Uterus (tissue), 2 donors: ENCODE data around the gene HLCS.

ENCODE experiments used
- CTCF ChIP-seq, 4 experiments: fragments of 200-600 bp in 2 of 4; fragments of 450-650 bp in 2 of 4; sonication (generic) in 2 of 4; IDR thresholded peaks; one replicate each; pipeline ENCODE4 v1.5.1; 2016 to 2019; ENCODE audit warnings: antibody characterized with exemption in 4 of 4, mild to moderate bottlenecking in 2 of 4, moderate library complexity in 1 of 4
- POLR2A ChIP-seq, 2 donors: fragments of 450-650 bp; IDR thresholded peaks; one replicate each; pipeline ENCODE4 v1.6.1; 2016; ENCODE audit warnings: antibody characterized with exemption in 2 of 2, mild to moderate bottlenecking in 1 of 2, moderate library complexity in 1 of 2

- no peak for TF ChIP-seq CTCF (IDR thresholded peaks at IDR 0.05)
- TF ChIP-seq POLR2A (IDR thresholded peaks at IDR 0.05): no peak
Measured at GRCh38 chr21:36913247-36914169, 53.0 kb downstream of the HLCS start.
